ENCODE results near the gene MUSK.

The MUSK gene

DNA sequence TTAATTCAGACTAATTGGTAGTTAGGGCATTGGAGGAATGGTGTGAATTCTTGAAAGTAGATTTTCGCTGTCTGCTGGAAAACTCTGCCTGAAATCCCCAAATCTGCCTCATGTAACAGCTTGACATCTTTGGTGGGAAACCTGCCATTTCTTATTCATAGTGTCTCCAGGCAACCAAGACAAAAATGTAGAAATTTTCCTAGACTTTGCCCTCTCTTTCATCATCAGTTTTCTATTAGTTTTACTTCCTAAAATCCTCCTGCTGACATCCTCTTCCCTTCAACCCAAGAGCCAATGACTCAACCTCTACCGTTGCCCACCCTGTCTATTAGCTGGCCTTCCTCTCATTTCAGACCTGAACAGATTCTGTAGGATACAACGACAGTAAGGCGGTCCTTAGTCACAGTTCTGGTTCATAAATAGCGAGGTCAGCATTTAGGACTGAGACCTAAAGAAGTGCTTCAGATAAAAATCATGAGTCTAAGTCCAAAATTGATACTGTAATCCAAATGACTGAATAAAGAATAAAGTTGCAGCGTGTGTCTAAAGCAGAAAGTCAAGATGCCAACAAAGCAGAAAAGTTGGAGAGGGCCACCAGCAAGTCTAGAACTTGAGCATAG, 133.9 kb downstream of the MUSK start:
- Histone ChIP-seq H3K9me3 (ENCODE audit: insufficient read depth, low read length) (no peaks in the 10 kb centered on the region), H3K9me2 (replicated peaks; ENCODE audit: insufficient read depth, low read length) (no peaks in the 10 kb centered on the region), H3K27me3 (ENCODE audit: low read length) (no peaks in the 10 kb centered on the region), H2AFZ (ENCODE audit: low read depth, low read length, severe bottlenecking) (no peak overlapping the region), H3K36me3 (ENCODE audit: low read length) (no peaks in the 10 kb centered on the region), H3F3A (ENCODE audit: insufficient read depth) (no peaks in the 10 kb centered on the region), H3K4me2 (ENCODE audit: low read depth, low read length, poor library complexity, severe bottlenecking) (no peak overlapping the region), H3K9ac (ENCODE audit: low read length) (no peak overlapping the region), H3K4me3 (ENCODE audit: insufficient read depth, low read length, poor library complexity, severe bottlenecking) (no peak overlapping the region), H3K79me2 (ENCODE audit: insufficient read depth, low read length) (no peaks in the 10 kb centered on the region), H4K20me1 (ENCODE audit: low read depth, low read length) (no peaks in the 10 kb centered on the region), H3K27ac (ENCODE audit: low read depth, low read length) (no peak overlapping the region)
- TF ChIP-seq EZH2phosphoT487 (conservative IDR thresholded peaks at IDR 0.05; ENCODE audit: low read length) = no peak
- TF ChIP-seq, protein P1, sequence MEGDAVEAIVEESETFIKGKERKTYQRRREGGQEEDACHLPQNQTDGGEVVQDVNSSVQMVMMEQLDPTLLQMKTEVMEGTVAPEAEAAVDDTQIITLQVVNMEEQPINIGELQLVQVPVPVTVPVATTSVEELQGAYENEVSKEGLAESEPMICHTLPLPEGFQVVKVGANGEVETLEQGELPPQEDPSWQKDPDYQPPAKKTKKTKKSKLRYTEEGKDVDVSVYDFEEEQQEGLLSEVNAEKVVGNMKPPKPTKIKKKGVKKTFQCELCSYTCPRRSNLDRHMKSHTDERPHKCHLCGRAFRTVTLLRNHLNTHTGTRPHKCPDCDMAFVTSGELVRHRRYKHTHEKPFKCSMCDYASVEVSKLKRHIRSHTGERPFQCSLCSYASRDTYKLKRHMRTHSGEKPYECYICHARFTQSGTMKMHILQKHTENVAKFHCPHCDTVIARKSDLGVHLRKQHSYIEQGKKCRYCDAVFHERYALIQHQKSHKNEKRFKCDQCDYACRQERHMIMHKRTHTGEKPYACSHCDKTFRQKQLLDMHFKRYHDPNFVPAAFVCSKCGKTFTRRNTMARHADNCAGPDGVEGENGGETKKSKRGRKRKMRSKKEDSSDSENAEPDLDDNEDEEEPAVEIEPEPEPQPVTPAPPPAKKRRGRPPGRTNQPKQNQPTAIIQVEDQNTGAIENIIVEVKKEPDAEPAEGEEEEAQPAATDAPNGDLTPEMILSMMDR (IDR thresholded peaks at IDR 0.05; ENCODE audit: insufficient read depth, low read length, poor library complexity, severe bottlenecking) = no peak

DNA sequence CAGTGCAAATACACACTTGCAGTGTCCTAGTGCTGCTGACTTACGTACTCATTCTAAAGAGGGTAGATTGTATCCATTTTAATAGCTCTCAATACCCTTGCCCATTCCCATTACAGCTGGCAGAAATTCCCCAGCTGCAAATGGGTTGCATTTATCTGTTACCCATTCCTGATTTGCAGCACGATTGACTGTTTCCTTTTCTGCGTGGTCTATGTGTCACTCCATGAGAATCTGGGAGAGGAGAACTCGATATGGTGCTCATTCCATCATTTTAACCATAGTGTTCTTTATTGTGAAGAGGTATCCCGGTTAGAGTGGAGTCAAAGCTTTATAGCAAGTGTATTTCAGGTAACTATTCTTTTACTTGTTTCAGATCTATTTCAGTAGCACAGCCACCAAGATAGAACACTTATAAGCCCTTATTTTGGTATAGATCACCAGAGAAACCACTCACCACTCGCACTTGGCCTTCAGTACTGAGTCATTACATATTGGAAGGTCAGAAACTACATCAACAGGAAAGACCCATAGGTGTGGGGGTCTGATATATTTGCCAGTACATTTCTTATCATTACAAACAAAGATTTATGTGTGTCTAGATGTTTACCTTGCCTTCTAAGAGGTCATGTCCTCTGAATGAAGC, 139.5 kb downstream of the MUSK start:
- no peak overlapping the region for H3K9ac ChIP-seq (ENCODE audit: low read length)
- H3K9me2 ChIP-seq (replicated peaks; ENCODE audit: insufficient read depth, low read length) = no peaks in the 10 kb centered on the region
- H3K27me3 ChIP-seq (ENCODE audit: low read length) = no peaks in the 10 kb centered on the region
- H2AFZ ChIP-seq (ENCODE audit: low read depth, low read length, severe bottlenecking) = no peak overlapping the region
- no peaks in the 10 kb centered on the region for H3K79me2 ChIP-seq (ENCODE audit: insufficient read depth, low read length)
- TF ChIP-seq, protein P1 (IDR thresholded peaks at IDR 0.05; ENCODE audit: insufficient read depth, low read length, poor library complexity, severe bottlenecking) = no peak
- no peak for TF ChIP-seq EZH2phosphoT487 (conservative IDR thresholded peaks at IDR 0.05; ENCODE audit: low read length)
- H3K9me3 ChIP-seq (ENCODE audit: insufficient read depth, low read length) = no peaks in the 10 kb centered on the region
- H3F3A ChIP-seq (ENCODE audit: insufficient read depth) = no peaks in the 10 kb centered on the region
- no peak overlapping the region for H3K4me2 ChIP-seq (ENCODE audit: low read depth, low read length, poor library complexity, severe bottlenecking)
- H4K20me1 ChIP-seq (ENCODE audit: low read depth, low read length) = no peaks in the 10 kb centered on the region
- no peaks in the 10 kb centered on the region for H3K36me3 ChIP-seq (ENCODE audit: low read length)
- no peak overlapping the region for H3K4me3 ChIP-seq (ENCODE audit: insufficient read depth, low read length, poor library complexity, severe bottlenecking)
- no peak overlapping the region for H3K27ac ChIP-seq (ENCODE audit: low read depth, low read length)

DNA sequence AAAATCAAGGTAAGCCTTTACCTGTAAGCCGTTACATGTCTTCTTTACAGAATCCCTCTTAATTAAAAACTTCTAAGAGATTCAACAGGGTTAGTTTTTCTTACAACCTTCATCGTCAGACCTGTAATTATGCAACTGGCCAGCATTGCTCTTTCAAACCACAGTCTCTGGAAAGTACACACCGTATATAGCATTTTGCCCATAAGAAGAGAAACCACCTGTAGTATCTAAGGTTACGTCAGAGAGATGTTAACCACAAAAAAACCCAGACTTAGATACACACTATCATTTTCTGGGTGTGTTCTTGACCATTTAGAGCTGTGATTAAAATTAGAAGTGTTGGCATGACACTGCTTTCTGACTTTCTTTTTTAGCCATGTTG, 140.0 kb downstream of the MUSK start:
- no peaks in the 10 kb centered on the region for H3K9me2 ChIP-seq (replicated peaks; ENCODE audit: insufficient read depth, low read length)
- no peak for TF ChIP-seq EZH2phosphoT487 (conservative IDR thresholded peaks at IDR 0.05; ENCODE audit: low read length)
- TF ChIP-seq, protein P1 (IDR thresholded peaks at IDR 0.05; ENCODE audit: insufficient read depth, low read length, poor library complexity, severe bottlenecking) = no peak
- H2AFZ ChIP-seq (ENCODE audit: low read depth, low read length, severe bottlenecking) = no peak overlapping the region
- H3K79me2 ChIP-seq (ENCODE audit: insufficient read depth, low read length) = no peaks in the 10 kb centered on the region
- no peaks in the 10 kb centered on the region for H3K36me3 ChIP-seq (ENCODE audit: low read length)
- no peak overlapping the region for H3K4me3 ChIP-seq (ENCODE audit: insufficient read depth, low read length, poor library complexity, severe bottlenecking)
- no peaks in the 10 kb centered on the region for H3K9me3 ChIP-seq (ENCODE audit: insufficient read depth, low read length)
- no peak overlapping the region for H3K9ac ChIP-seq (ENCODE audit: low read length)
- no peaks in the 10 kb centered on the region for H3K27me3 ChIP-seq (ENCODE audit: low read length)
- H3K4me2 ChIP-seq (ENCODE audit: low read depth, low read length, poor library complexity, severe bottlenecking) = no peak overlapping the region
- no peaks in the 10 kb centered on the region for H4K20me1 ChIP-seq (ENCODE audit: low read depth, low read length)
- H3K27ac ChIP-seq (ENCODE audit: low read depth, low read length) = no peak overlapping the region
- H3F3A ChIP-seq (ENCODE audit: insufficient read depth) = no peaks in the 10 kb centered on the region

All from SU-DHL-6 (cell line).